PC-3 (cell line): Measurements from ENCODE around the gene ANKRD53. TPM values are rescaled to one million over a fixed set of nuclear protein-coding genes. Genes with fewer than 3 reads are reported as not detected.

Experiments used
- ATAC-seq: fragments of 200-7000 bp; cut with Tn5 transposase; 2 replicates; pipeline ENCODE4 v1.9.1; 2020; ENCODE audit warnings: mild to moderate bottlenecking, moderate library complexity
- BruUV-seq: library from RNA; stranded (reverse); fragments of 400-500 nt; replicated peaks from 2 replicates; lab custom pipeline; 2021; lab: Mats Ljungman, UMichigan
- CTCF ChIA-PET: fragments of 300-600 bp; sonication (Branson Sonifier 250); formaldehyde crosslinking; loops from one replicate; lab custom pipeline; 2022; ENCODE audit warnings: antibody characterized with exemption; lab: Charles Lee
- POLR2A ChIA-PET: fragments of 300-600 bp; sonication (Branson Sonifier 250); formaldehyde crosslinking; loops from one replicate; lab custom pipeline; 2022; ENCODE audit warnings: antibody characterized with exemption; ENCODE audit not compliant: unreplicated experiment; lab: Charles Lee
- DNase-seq: peaks from one replicate; pipeline ENCODE4 v3.0.0-alpha.2; 2015
- H2AFZ ChIP-seq: fragments of 300-600 bp; sonication (generic); 2 replicates; pipeline ENCODE4 v1.6.0; 2016; ENCODE audit warnings: antibody characterized with exemption, low read length
- H3F3A ChIP-seq: fragments of 300-600 bp; sonication (generic); one replicate; pipeline ENCODE4 v1.6.0; 2017; ENCODE audit warnings: antibody characterized with exemption, low read length, control low read depth, mild to moderate bottlenecking; ENCODE audit not compliant: unreplicated experiment
- H3K27ac ChIP-seq: fragments of 300-600 bp; sonication (generic); 2 replicates; pipeline ENCODE4 v1.5.1; 2016; ENCODE audit warnings: mild to moderate bottlenecking, low read length
- H3K27me3 ChIP-seq: fragments of 300-600 bp; sonication (generic); 2 replicates; pipeline ENCODE4 v1.6.1; 2016; ENCODE audit warnings: low read length, mixed read lengths
- H3K36me3 ChIP-seq: fragments of 300-600 bp; sonication (generic); 2 replicates; pipeline ENCODE4 v1.6.1; 2016; ENCODE audit warnings: low read depth, mixed run types, low read length, mixed read lengths
- H3K4me1 ChIP-seq: fragments of 300-600 bp; sonication (generic); 2 replicates; pipeline ENCODE4 v1.5.1; 2016; ENCODE audit warnings: low read length; ENCODE audit not compliant: insufficient read depth
- H3K4me2 ChIP-seq: fragments of 300-600 bp; sonication (generic); 2 replicates; pipeline ENCODE4 v1.6.0; 2016; ENCODE audit warnings: low read length
- H3K4me3 ChIP-seq: fragments of 300-600 bp; sonication (generic); 2 replicates; pipeline ENCODE4 v1.5.1; 2016; ENCODE audit warnings: mild to moderate bottlenecking, low read length, mixed read lengths
- H3K79me2 ChIP-seq: fragments of 300-600 bp; sonication (generic); 2 replicates; pipeline ENCODE4 v1.6.1; 2017; ENCODE audit warnings: low read length, mixed read lengths
- H3K9ac ChIP-seq: fragments of 300-600 bp; sonication (generic); 2 replicates; pipeline ENCODE4 v1.6.0; 2016; ENCODE audit warnings: mild to moderate bottlenecking, low read length
- H3K9me2 ChIP-seq: fragments of 300-600 bp; sonication (generic); replicated peaks from 2 replicates; pipeline ENCODE4 v1.6.1; 2016; ENCODE audit warnings: mixed run types, low read length, mixed read lengths
- H3K9me3 ChIP-seq: fragments of 300-600 bp; sonication (generic); 2 replicates; pipeline ENCODE4 v1.6.1; 2016; ENCODE audit warnings: low read length, mixed read lengths
- H4K20me1 ChIP-seq: fragments of 300-600 bp; sonication (generic); 2 replicates; pipeline ENCODE4 v1.6.1; 2016; ENCODE audit warnings: low read length, mixed read lengths
- CTCF ChIP-seq: fragments of 300-600 bp; sonication (generic); conservative IDR thresholded peaks from 2 replicates; pipeline ENCODE4 v1.5.1; 2017; ENCODE audit warnings: antibody characterized with exemption, low read depth, mild to moderate bottlenecking, low read length
- EZH2 ChIP-seq: fragments of 300-600 bp; sonication (generic); IDR thresholded peaks from one replicate; pipeline ENCODE4 v1.6.1; 2017; ENCODE audit warnings: antibody characterized with exemption, mild to moderate bottlenecking, low read length; ENCODE audit not compliant: unreplicated experiment
- EZH2phosphoT487 ChIP-seq: fragments of 300-600 bp; sonication (generic); IDR thresholded peaks from 2 replicates; pipeline ENCODE4 v1.6.1; 2018; ENCODE audit warnings: mild to moderate bottlenecking, antibody characterized with exemption, low read length, borderline replicate concordance
- intact Hi-C: fragments of 100-400 bp; cut with micrococcal nuclease; formaldehyde crosslinking; loops from 2 replicates; pipeline ENCODE4 v1.9.0; 2023
- total RNA-seq: library from RNA; depleted of rRNA; stranded (reverse); fragments of >200 nt; gene quantifications from 2 replicates; pipeline ENCODE4 v1.2.3, GENCODE V29; 2014

ANKRD53 gene
- total RNA-seq, 1 experiment from 2014 or later = not detected

- intact Hi-C loops = no loop called here
- ATAC-seq (no peak), DNase-seq (no peak)
- H3K9me2 ChIP-seq = no peaks in the 10 kb centered on the region
- ChIA-PET CTCF (no interaction called here), POLR2A (no interaction called here)
- TF ChIP-seq EZH2 (no peak), EZH2phosphoT487 (no peak), CTCF (no peak)
- no peak overlapping the region for H3K9ac ChIP-seq
- no peaks in the 10 kb centered on the region for H3K4me1 ChIP-seq
- no peaks in the 10 kb centered on the region for H3K79me2 ChIP-seq
- no peaks in the 10 kb centered on the region for H3F3A ChIP-seq
- H3K36me3 ChIP-seq = no peaks in the 10 kb centered on the region
- no peaks in the 10 kb centered on the region for H4K20me1 ChIP-seq
- no peak overlapping the region for H2AFZ ChIP-seq
- H3K4me2 ChIP-seq = no peak overlapping the region
- H3K27ac ChIP-seq = no peak overlapping the region
- H3K9me3 ChIP-seq = no peaks in the 10 kb centered on the region
- BruUV-seq = no TSS peak
- no peaks in the 10 kb centered on the region for H3K27me3 ChIP-seq
- H3K4me3 ChIP-seq = no peak overlapping the region
Observed at GRCh38 chr2:70939001-70939838, 39.2 kb upstream of the ANKRD53 start.

- Histone ChIP-seq H3K9me3 (no peaks in the 10 kb centered on the region), H2AFZ (no peak overlapping the region), H3K4me3 (no peak overlapping the region), H3K79me2 (no peaks in the 10 kb centered on the region), H3K9me2 (no peaks in the 10 kb centered on the region), H3K4me2 (no peak overlapping the region), H3K27me3 (no peaks in the 10 kb centered on the region), H3K4me1 (no peaks in the 10 kb centered on the region), H3K27ac (no peak overlapping the region), H3F3A (no peaks in the 10 kb centered on the region), H4K20me1 (no peaks in the 10 kb centered on the region), H3K36me3 (no peaks in the 10 kb centered on the region), H3K9ac (no peak overlapping the region)
- no peak for DNase-seq
- TF ChIP-seq EZH2phosphoT487 (no peak), EZH2 (no peak), CTCF (no peak)
- no TSS peak for BruUV-seq
- ATAC-seq = no peak
- ChIA-PET CTCF (no interaction called here), POLR2A (no interaction called here)
- intact Hi-C loops = loop anchor here (10.0 kb wide), 1 partner anchor 285 kb away; no protein-coding TSS in a partner anchor
Observed at GRCh38 chr2:70939839-70940580, 38.4 kb upstream of the ANKRD53 start.
